ENCODE measurements around the gene KCNQ1.

DNA sequence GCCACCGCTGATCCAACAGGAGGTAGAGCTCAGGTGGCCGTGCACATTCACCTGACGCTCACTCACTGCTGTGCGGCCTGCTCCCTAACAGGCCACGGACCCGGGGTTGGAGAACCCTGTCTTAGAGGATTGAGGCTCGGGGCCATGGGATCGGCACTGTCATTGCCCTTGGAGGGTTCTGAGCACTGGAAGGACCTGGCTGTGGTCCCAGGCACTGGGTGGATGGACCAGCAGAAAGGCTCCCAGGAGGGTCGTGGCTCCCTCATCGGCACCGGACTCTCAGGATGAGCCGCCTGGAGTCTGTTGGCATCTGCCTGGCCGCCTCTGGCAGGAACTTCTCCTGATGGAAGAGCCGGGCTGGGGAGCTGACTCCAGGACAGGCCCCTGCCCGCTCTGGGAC is 6.5 kb downstream of the KCNQ1 start:
- TF ChIP-seq RBFOX2 (IDR thresholded peaks at IDR 0.05; ENCODE audit: low read depth, low read length) (no peak), CEBPB (tag; IDR thresholded peaks at IDR 0.05) (no peak)
